ENCODE data around the gene SLC12A7. TPM values are rescaled to one million over a fixed set of nuclear protein-coding genes. Genes with fewer than 3 reads are reported as not detected.
A peak's percentile ranks its signal among the peaks of the same experiment; 100 is the strongest.

The SLC12A7 gene
- total RNA-seq, 1 experiment from 2014 or later, result 30.8 TPM

- Histone ChIP-seq H3K9me3 (ENCODE audit: control insufficient read depth, low read depth, low read length) (no peaks in the 10 kb centered on the region), H2BK20ac (ENCODE audit: low read depth, low read length, poor library complexity, severe bottlenecking) (no peak overlapping the region), H3K14ac (ENCODE audit: insufficient read depth, low read length) (peak overlapping the region; percentile 17; the same call in 1 of the 2 replicates), H2AK5ac (ENCODE audit: insufficient read length, low read length) (no peak overlapping the region), H3K79me1 (ENCODE audit: insufficient read depth, low read depth, low read length, poor library complexity, severe bottlenecking) (no peaks in the 10 kb centered on the region), H3K18ac (ENCODE audit: insufficient read length, low read depth, low read length) (no peak overlapping the region), H2BK120ac (ENCODE audit: low read depth, low read length, poor library complexity, severe bottlenecking) (no peak overlapping the region), H3K23me2 (ENCODE audit: insufficient read length, low read depth, low read length, poor library complexity, severe bottlenecking) (peaks cover 13% of the 10 kb centered on the region), H2BK12ac (ENCODE audit: insufficient read length, low read depth, low read length) (no peak overlapping the region), H3K4ac (ENCODE audit: low read depth, low read length) (no peak overlapping the region), H3K23ac (ENCODE audit: insufficient read length, low read depth, low read length) (no peak overlapping the region), H3K56ac (ENCODE audit: insufficient read length, low read depth, low read length) (no peak overlapping the region), H3K4me1 (ENCODE audit: insufficient read depth, low read length) (no peaks in the 10 kb centered on the region), H2BK5ac (ENCODE audit: insufficient read length, low read length) (no peak overlapping the region), H3K27ac (ENCODE audit: insufficient read length, low read depth, low read length) (no peak overlapping the region), H3K4me2 (ENCODE audit: insufficient read depth, insufficient read length, low read length) (peak overlapping the region; percentile 36), H3T11ph (ENCODE audit: low read length) (no peak overlapping the region), H3K9ac (ENCODE audit: extremely low read depth, insufficient read length, low read length) (no peak overlapping the region), H2AFZ (ENCODE audit: low read length) (no peak overlapping the region), H3K79me2 (ENCODE audit: insufficient read depth, low read length) (no peaks in the 10 kb centered on the region), H4K20me1 (ENCODE audit: control insufficient read depth, insufficient read depth, insufficient read length) (no peaks in the 10 kb centered on the region), H4K8ac (replicated peaks; ENCODE audit: insufficient read length, low read depth, low read length) (no peak overlapping the region), H4K91ac (ENCODE audit: insufficient read length, low read depth, low read length) (no peak overlapping the region), H2BK15ac (ENCODE audit: low read depth, low read length) (no peak overlapping the region), H4K5ac (ENCODE audit: insufficient read length, low read depth, low read length) (no peak overlapping the region), H3K27me3 (ENCODE audit: insufficient read depth, low read length) (peaks cover 17% of the 10 kb centered on the region; the same call in 1 of the 2 replicates)
- peak overlapping the region; percentile 57 to 77 for H3K4me3 Mint-ChIP-seq
- WGBS (ENCODE audit: extremely low coverage, insufficient read length, low lambda C conversion rate), result no CpG with 5 or more reads among the region's 88 CpGs
- H3K9me3 Mint-ChIP-seq, result no peaks in the 10 kb centered on the region
- DNase-seq, result no peak
- H3K27me3 Mint-ChIP-seq (ENCODE audit: low read depth), result peaks cover 70% of the 10 kb centered on the region
- no peaks in the 10 kb centered on the region; a peak in 1 of 7 replicates for H3K36me3 Mint-ChIP-seq (ENCODE audit: insufficient read depth in 1 of 3, low read depth in 3 of 3)
- TF ChIP-seq CTCF (conservative IDR thresholded peaks at IDR 0.05), result peak; percentile 30; the same call in 1 of the 3 replicates
- no peak overlapping the region for H3K27ac Mint-ChIP-seq
- H3K4me1 Mint-ChIP-seq, result peaks cover 12 to 16% of the 10 kb centered on the region in 2 experiments
These were observed 107.2 kb downstream of the SLC12A7 start for GRCh38 chr5:1004461-1005248.

Measured in H9 (cell line).